H1 (cell line): ENCODE data around the gene HOXC11. TPM values are rescaled to one million over a fixed set of nuclear protein-coding genes. Genes with fewer than 3 reads are reported as not detected.

ENCODE experiments used
- CTCF ChIA-PET: fragments of 300-600 bp; sonication (Branson Sonifier 250); formaldehyde crosslinking; loops from one replicate; lab custom pipeline; 2021; ENCODE audit not compliant: partially characterized antibody; lab: Charles Lee
- POLR2A ChIA-PET: fragments of 300-600 bp; sonication (Branson Sonifier 250); formaldehyde crosslinking; loops from one replicate; lab custom pipeline; 2021; ENCODE audit warnings: inconsistent platforms; ENCODE audit not compliant: partially characterized antibody; lab: Charles Lee
- DNase-seq, 2 experiments: peaks; one replicate each; pipeline versions ENCODE4 v3.0.0 to v3.0.0-alpha.2; 2010 to 2022; ENCODE audit warnings: low spot score in 2 of 2, low read depth in 1 of 2, mixed read lengths in 1 of 2
- FAIRE-seq: peaks from 2 replicates; lab custom pipeline; 2011; peaks lifted over from hg19 to GRCh38; lab: Jason Lieb, UNC
- H2AFZ ChIP-seq: 2 replicates; pipeline ENCODE4 v1.8.1; 2012; ENCODE audit warnings: low read length, inconsistent platforms
- H2AK5ac ChIP-seq: 2 replicates; pipeline ENCODE4 v1.6.1; 2013; ENCODE audit warnings: low read depth, low read length
- H2BK120ac ChIP-seq: replicated peaks from 2 replicates; pipeline ENCODE3; 2013; ENCODE audit warnings: low read depth, low read length, inconsistent platforms
- H2BK12ac ChIP-seq: 2 replicates; pipeline ENCODE4 v1.6.1; 2013; ENCODE audit warnings: low read depth, low read length
- H2BK15ac ChIP-seq: 2 replicates; pipeline ENCODE4 v1.6.1; 2013; ENCODE audit warnings: low read length
- H2BK20ac ChIP-seq: 2 replicates; pipeline ENCODE4 v1.6.1; 2013; ENCODE audit warnings: low read length
- H2BK5ac ChIP-seq: 2 replicates; pipeline ENCODE4 v1.6.1; 2013; ENCODE audit warnings: low read depth, low read length
- H3K14ac ChIP-seq: 2 replicates; pipeline ENCODE4 v1.6.1; 2013; ENCODE audit warnings: inconsistent platforms; ENCODE audit not compliant: insufficient read length
- H3K18ac ChIP-seq: 2 replicates; pipeline ENCODE4 v1.6.1; 2013; ENCODE audit warnings: low read length; ENCODE audit errors: extremely low read depth
- H3K23ac ChIP-seq: 2 replicates; pipeline ENCODE4 v1.6.1; 2013; ENCODE audit warnings: inconsistent platforms; ENCODE audit not compliant: insufficient read length
- H3K23me2 ChIP-seq: 2 replicates; pipeline ENCODE4 v1.6.1; 2013; ENCODE audit warnings: low read depth, low read length
- H3K27ac ChIP-seq: 2 replicates; pipeline ENCODE4 v1.6.1; 2011; ENCODE audit warnings: low read depth, low read length, inconsistent platforms
- H3K27me3 ChIP-seq, 4 experiments: replicated peaks in 1 of 4; 1 replicate in 1 of 4; 2 replicates in 3 of 4; pipeline versions ENCODE4 v1.6.1 to v1.8.1; 2011 to 2013; ENCODE audit warnings: low read length in 3 of 4, mild to moderate bottlenecking in 3 of 4, inconsistent platforms in 2 of 4, mixed read lengths in 2 of 4, moderate library complexity in 1 of 4; ENCODE audit not compliant: control insufficient read depth in 3 of 4, insufficient read depth in 3 of 4; ENCODE audit errors: extremely low read depth in 1 of 4
- H3K36me3 ChIP-seq, 4 experiments: 2 replicates each; pipeline versions ENCODE4 v1.6.1 to v1.8.1; 2011 to 2013; ENCODE audit warnings: mild to moderate bottlenecking in 4 of 4, low read length in 3 of 4, moderate library complexity in 2 of 4, control low read depth in 1 of 4, inconsistent platforms in 1 of 4; ENCODE audit not compliant: insufficient read depth in 4 of 4, control insufficient read depth in 2 of 4
- H3K4ac ChIP-seq: replicated peaks from 2 replicates; pipeline ENCODE3; 2013; ENCODE audit warnings: low read length, low read depth, mixed read lengths, inconsistent platforms; ENCODE audit not compliant: insufficient read length
- H3K4me1 ChIP-seq, 4 experiments: replicated peaks in 1 of 4; 1 replicate in 1 of 4; 2 replicates in 3 of 4; pipeline versions ENCODE4 v1.6.1 to v1.8.1; 2011 to 2013; ENCODE audit warnings: low read length in 3 of 4, inconsistent platforms in 2 of 4, mixed read lengths in 1 of 4; ENCODE audit not compliant: insufficient read depth in 4 of 4, control insufficient read depth in 3 of 4
- H3K4me2 ChIP-seq, 2 experiments: 2 replicates each; pipeline versions ENCODE4 v1.6.1 to v1.8.1; 2011 to 2013; ENCODE audit warnings: low read depth in 2 of 2, low read length in 2 of 2, control low read depth in 1 of 2, inconsistent platforms in 1 of 2, mild to moderate bottlenecking in 1 of 2; ENCODE audit not compliant: insufficient read depth in 1 of 2
- H3K4me3 ChIP-seq, 4 experiments: fragments of 200-600, 300-600 bp in 1 of 4; sonication (generic), shearing (Covaris generic), sonication (Bioruptor Twin) in 1 of 4; 2 replicates each; pipeline versions ENCODE4 v1.5.1 to v1.8.1; 2011 to 2016; ENCODE audit warnings: low read length in 4 of 4, low read depth in 3 of 4, control low read depth in 2 of 4, inconsistent platforms in 2 of 4, mild to moderate bottlenecking in 2 of 4, mixed read lengths in 1 of 4, moderate library complexity in 1 of 4; ENCODE audit not compliant: insufficient read depth in 2 of 4; ENCODE audit errors: extremely low read depth in 1 of 4
- H3K56ac ChIP-seq: replicated peaks from 2 replicates; pipeline ENCODE3; 2013; ENCODE audit warnings: low read depth, mild to moderate bottlenecking, mixed read lengths, low read length, inconsistent platforms; ENCODE audit not compliant: insufficient read length
- H3K79me1 ChIP-seq: 2 replicates; pipeline ENCODE4 v1.6.1; 2013; ENCODE audit warnings: low read depth, low read length, control low read depth
- H3K79me2 ChIP-seq, 2 experiments: 2 replicates each; pipeline versions ENCODE4 v1.6.1 to v1.8.1; 2012 to 2013; ENCODE audit warnings: low read length in 2 of 2, mild to moderate bottlenecking in 2 of 2, inconsistent platforms in 1 of 2; ENCODE audit not compliant: insufficient read depth in 2 of 2, control insufficient read depth in 1 of 2
- H3K9ac ChIP-seq, 4 experiments: replicated peaks in 1 of 4; 1 replicate in 1 of 4; 2 replicates in 3 of 4; pipeline versions ENCODE4 v1.6.1 to v1.8.1; 2011 to 2013; ENCODE audit warnings: low read depth in 3 of 4, low read length in 3 of 4, control low read depth in 2 of 4, mild to moderate bottlenecking in 2 of 4, moderate library complexity in 2 of 4, inconsistent platforms in 1 of 4; ENCODE audit errors: extremely low read depth in 1 of 4
- H3K9me3 ChIP-seq, 2 experiments: 2 replicates each; pipeline versions ENCODE4 v1.6.1 to v1.8.1; 2012 to 2013; ENCODE audit warnings: mild to moderate bottlenecking in 2 of 2, moderate library complexity in 2 of 2, control low read depth in 1 of 2, inconsistent platforms in 1 of 2, low read depth in 1 of 2, low read length in 1 of 2, mixed read lengths in 1 of 2; ENCODE audit not compliant: insufficient read depth in 2 of 2
- H4K20me1 ChIP-seq, 2 experiments: replicated peaks in 1 of 2; 2 replicates each; pipeline versions ENCODE3 to v1.8.1; 2011 to 2013; ENCODE audit warnings: inconsistent platforms in 2 of 2, low read length in 2 of 2, mild to moderate bottlenecking in 1 of 2; ENCODE audit not compliant: insufficient read depth in 2 of 2, control insufficient read depth in 1 of 2
- H4K5ac ChIP-seq: 2 replicates; pipeline ENCODE4 v1.6.1; 2013; ENCODE audit warnings: low read length, low read depth, mixed read lengths, inconsistent platforms; ENCODE audit not compliant: insufficient read length
- H4K8ac ChIP-seq: 2 replicates; pipeline ENCODE4 v1.8.0; 2013; ENCODE audit warnings: mild to moderate bottlenecking, moderate library complexity, low read length, inconsistent platforms; ENCODE audit not compliant: insufficient read depth; ENCODE audit errors: extremely low read depth
- H4K91ac ChIP-seq: replicated peaks from 2 replicates; pipeline ENCODE3; 2013; ENCODE audit warnings: low read length, mixed read lengths, inconsistent platforms; ENCODE audit not compliant: insufficient read length
- EP300 ChIP-seq, 2 experiments: IDR thresholded peaks; 1 replicate in 1 of 2; 2 replicates in 1 of 2; pipeline ENCODE4 v1.6.1; 2011 to 2012; ENCODE audit warnings: low read depth in 2 of 2, low read length in 2 of 2, mild to moderate bottlenecking in 2 of 2, borderline replicate concordance in 1 of 2, inconsistent platforms in 1 of 2, moderate library complexity in 1 of 2
- EZH2 ChIP-seq: fragments of 200-600 bp; sonication (generic); IDR thresholded peaks from 2 replicates; pipeline ENCODE4 v1.7.1; 2012; ENCODE audit warnings: low read depth, mild to moderate bottlenecking, moderate library complexity, low read length, inconsistent platforms; ENCODE audit not compliant: severe bottlenecking
- SUZ12 ChIP-seq: fragments of 200-600 bp; sonication (generic); IDR thresholded peaks from 2 replicates; pipeline ENCODE4 v1.6.1; 2012; ENCODE audit warnings: mild to moderate bottlenecking, inconsistent platforms, low read length, moderate library complexity, mixed read lengths
- WGBS, 2 experiments: shearing (Covaris generic) in 1 of 2; methylation state at CpG; one replicate each; pipeline versions ENCODE4 v1.1.6 to v1.1.7; 2013 to 2015; ENCODE audit warnings: low lambda C conversion rate in 2 of 2, mixed read lengths in 2 of 2, inconsistent platforms in 1 of 2, low coverage in 1 of 2, missing lambda C conversion rate in 1 of 2; ENCODE audit not compliant: insufficient replicate concordance in 2 of 2, insufficient coverage in 1 of 2, insufficient read length in 1 of 2; ENCODE audit errors: extremely low coverage in 1 of 2, missing lambda C conversion rate in 1 of 2; 5-methylcytosine and 5-hydroxymethylcytosine counted together
- polyA plus RNA-seq, 7 experiments: library from polyadenylated mRNA; depleted of rRNA in 3 of 7; stranded (reverse) in 5 of 7; unstranded in 2 of 7; fragments of >200 nt in 5 of 7; fragments of 200-250 nt in 2 of 7; gene quantifications; 1 replicate in 5 of 7; 2 replicates in 1 of 7; 4 replicates in 1 of 7; pipeline versions ENCODE4 v1.2.1 to v1.2.3, GENCODE V29; 2011 to 2013; ENCODE audit warnings: missing spikeins in 2 of 7, mixed read lengths in 2 of 7
- total RNA-seq: library from RNA; stranded (reverse); fragmentation: NEBNext Ultra II Directional; extraction: Animal tissue kit (Norgen Biotek cat#: 25700); gene quantifications from 2 replicates; pipeline ENCODE4 v1.2.1, GENCODE V29; 2021

The HOXC11 gene
- total and polyA plus RNA-seq, 2 of the 8 experiments (the other 6 are each of a cell fraction or from before 2014, with no cell fraction given): not detected

- Histone ChIP-seq H3K14ac (no peak overlapping the region), H3K9ac (no peak overlapping the region), H3K79me1 (no peaks in the 10 kb centered on the region), H3K23ac (no peak overlapping the region), H4K91ac (no peak overlapping the region), H3K18ac (no peak overlapping the region), H2BK15ac (no peak overlapping the region), H3K4me2 (no peak overlapping the region), H3K27ac (no peak overlapping the region), H4K8ac (no peak overlapping the region), H3K27me3 (peaks cover 96 to 100% (median 99%) of the 10 kb centered on the region in 4 experiments), H2BK5ac (no peak overlapping the region), H2BK20ac (no peak overlapping the region), H2AFZ (no peak overlapping the region), H3K4ac (no peak overlapping the region), H3K36me3 (peaks cover 0 to 3% (median 0%) of the 10 kb centered on the region in 4 experiments; a peak in 1 of 8 replicates), H3K4me1 (peaks cover 0 to 10% (median 4%) of the 10 kb centered on the region in 4 experiments; a peak in 6 of 7 replicates), H2BK120ac (no peak overlapping the region), H3K23me2 (peaks cover 1% of the 10 kb centered on the region; the same call in 1 of the 2 replicates), H2BK12ac (no peak overlapping the region), H2AK5ac (no peak overlapping the region), H3K79me2 (no peaks in the 10 kb centered on the region), H3K56ac (no peak overlapping the region), H3K4me3 (no peak overlapping the region), H4K5ac (no peak overlapping the region), H3K9me3 (0 out of 4 replicates have a peak, but pooled peaks cover 0 to 2% of the 10 kb centered on the region in 2 experiments), H4K20me1 (peaks cover 15 to 20% of the 10 kb centered on the region in 2 experiments)
- DNase-seq: no peak
- TF ChIP-seq EZH2: peak; percentile 25
- TF ChIP-seq EP300 (IDR thresholded peaks at IDR 0.05; ENCODE audit: borderline replicate concordance in 1 of 2, low read depth in 2 of 2, low read length in 2 of 2): no peak
- TF ChIP-seq SUZ12: peak; percentile 38; the same call in 1 of the 2 replicates
- FAIRE-seq: no peak
- POLR2A ChIA-PET: interaction anchor here (1.4 kb wide), 1 partner anchor 11 kb away, joined by 3 read pairs; no protein-coding TSS in a partner anchor
- CTCF ChIA-PET: interaction anchor here (0.7 to 1.5 kb wide), 3 partner anchors 14 to 55 kb away, joined by 3 to 4 read pairs (median 3); partner anchors contain the start of gene HOXC5
- 12% methylated on average over 11 of the region's 11 CpGs; no CpG with 5 or more reads in 1 of the 2 experiments for whole genome bisulfite sequencing, 2 experiments
Measured at GRCh38 chr12:53977596-53978445, 4.9 kb downstream of the HOXC11 start.
